Brain pericyte (primary cell): ENCODE measurements around the gene ENPP7.

Experiments used
- DNase-seq: peaks from one replicate; pipeline ENCODE4 v3.0.0-alpha.2; 2012; ENCODE audit warnings: low read depth, low spot score

Gene ENPP7, protein sequence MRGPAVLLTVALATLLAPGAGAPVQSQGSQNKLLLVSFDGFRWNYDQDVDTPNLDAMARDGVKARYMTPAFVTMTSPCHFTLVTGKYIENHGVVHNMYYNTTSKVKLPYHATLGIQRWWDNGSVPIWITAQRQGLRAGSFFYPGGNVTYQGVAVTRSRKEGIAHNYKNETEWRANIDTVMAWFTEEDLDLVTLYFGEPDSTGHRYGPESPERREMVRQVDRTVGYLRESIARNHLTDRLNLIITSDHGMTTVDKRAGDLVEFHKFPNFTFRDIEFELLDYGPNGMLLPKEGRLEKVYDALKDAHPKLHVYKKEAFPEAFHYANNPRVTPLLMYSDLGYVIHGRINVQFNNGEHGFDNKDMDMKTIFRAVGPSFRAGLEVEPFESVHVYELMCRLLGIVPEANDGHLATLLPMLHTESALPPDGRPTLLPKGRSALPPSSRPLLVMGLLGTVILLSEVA

DNA sequence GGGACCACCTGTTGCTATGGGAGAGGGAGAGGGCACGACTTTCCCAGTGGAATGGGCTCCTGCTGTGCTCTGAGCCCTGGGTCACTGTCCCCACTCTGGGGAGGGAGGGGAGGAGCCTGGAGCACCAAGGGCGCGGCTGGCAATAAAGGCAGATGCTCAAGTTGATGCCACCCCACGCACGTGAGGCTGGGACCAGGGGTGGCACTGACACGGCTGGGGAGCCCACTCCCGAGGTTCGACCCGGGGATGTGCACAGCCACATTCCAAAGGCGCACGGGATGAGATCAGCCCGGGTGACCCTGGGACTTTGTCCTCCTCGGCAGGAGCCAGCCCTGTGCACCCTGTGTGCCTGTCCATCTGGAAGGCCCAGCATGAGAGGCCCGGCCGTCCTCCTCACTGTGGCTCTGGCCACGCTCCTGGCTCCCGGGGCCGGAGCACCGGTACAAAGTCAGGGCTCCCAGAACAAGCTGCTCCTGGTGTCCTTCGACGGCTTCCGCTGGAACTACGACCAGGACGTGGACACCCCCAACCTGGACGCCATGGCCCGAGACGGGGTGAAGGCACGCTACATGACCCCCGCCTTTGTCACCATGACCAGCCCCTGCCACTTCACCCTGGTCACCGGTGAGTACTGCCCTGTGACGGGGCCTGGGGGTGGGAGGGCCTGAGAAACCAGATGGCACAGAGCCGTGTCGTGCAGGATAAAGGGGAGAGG lies at the start of gene ENPP7:
ENPP7 (plus strand) TSS at position 175 of the 715 bp plus-strand sequence; CDS start at position 372, 197 bp downstream.
- no peak for DNase-seq

DNA sequence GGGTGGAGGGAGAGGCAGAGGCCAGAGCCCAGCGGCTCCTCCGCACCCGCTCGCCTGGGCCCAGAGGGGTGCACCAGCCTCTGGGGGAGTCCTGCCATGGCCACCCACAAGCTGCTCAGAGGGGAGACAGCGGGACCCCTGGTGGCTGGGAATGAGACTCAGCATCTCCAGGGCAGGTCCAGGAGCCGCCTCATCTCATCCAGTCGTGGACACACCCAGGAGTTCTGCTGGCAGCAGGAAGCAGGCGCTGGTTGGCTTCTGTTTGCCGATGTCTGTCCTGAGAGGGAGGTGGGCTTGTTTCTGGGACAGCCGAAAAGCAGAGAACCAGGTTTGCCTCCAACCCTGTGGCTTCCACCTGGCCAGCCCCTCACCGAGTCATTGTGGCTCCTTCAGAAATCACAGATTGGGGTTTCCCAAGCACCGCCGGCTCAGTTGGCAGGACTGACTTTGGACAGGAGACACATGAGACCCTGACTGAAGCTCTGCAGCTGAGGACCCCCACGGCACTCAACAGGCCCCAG lies 49.6 kb upstream of the ENPP7 start:
- DNase-seq = no peak

DNA sequence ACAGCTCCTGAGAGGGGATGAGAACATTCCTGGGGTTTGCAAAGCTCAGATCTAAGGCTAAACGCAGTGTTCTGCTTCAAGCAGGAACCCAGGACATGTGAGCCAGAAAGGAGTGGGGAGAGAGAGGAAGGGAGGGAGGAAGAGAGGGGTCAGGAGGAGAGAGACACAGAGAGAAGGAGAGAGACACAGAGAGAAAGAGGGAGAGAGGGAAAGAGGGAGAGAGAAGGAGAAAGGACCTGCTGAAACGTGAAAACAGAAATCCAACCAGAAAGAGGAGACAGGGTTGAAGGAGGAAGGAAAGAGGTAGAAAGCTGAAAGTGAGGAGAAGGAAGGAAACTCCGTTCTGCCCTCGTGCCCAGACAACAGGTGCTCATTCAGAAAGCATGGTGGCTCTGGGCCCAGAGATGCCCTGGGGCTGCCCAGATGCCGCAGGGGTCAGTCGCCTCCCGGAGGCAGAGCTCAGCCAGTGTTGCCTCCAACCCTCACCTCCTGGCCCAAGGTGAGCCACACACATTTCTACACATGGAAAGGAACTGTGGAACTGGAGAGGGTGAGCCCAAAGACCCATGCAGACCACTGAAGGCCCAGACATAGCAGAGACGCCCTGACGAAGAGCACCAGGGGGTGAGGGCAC lies 49.0 kb upstream of the ENPP7 start:
- DNase-seq = no peak

DNA sequence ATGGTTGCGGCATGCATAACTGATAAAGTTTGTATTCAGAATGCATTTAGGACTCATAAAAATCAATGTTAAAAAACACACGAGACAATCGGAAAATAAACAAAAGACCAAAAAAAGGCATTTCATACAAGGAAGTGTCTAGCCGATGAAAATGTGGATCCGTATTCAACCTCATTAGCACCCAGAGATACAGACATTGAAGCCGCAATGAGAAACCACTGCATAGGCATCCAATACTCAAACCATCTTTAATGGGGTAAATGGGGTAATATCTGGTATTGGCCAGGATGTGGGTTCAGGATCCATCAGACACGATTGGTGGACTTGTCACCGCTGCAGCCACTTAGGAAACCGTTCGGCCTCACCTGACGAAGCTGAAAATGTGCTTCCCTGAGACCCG lies 47.4 kb upstream of the ENPP7 start:
- no peak for DNase-seq

DNA sequence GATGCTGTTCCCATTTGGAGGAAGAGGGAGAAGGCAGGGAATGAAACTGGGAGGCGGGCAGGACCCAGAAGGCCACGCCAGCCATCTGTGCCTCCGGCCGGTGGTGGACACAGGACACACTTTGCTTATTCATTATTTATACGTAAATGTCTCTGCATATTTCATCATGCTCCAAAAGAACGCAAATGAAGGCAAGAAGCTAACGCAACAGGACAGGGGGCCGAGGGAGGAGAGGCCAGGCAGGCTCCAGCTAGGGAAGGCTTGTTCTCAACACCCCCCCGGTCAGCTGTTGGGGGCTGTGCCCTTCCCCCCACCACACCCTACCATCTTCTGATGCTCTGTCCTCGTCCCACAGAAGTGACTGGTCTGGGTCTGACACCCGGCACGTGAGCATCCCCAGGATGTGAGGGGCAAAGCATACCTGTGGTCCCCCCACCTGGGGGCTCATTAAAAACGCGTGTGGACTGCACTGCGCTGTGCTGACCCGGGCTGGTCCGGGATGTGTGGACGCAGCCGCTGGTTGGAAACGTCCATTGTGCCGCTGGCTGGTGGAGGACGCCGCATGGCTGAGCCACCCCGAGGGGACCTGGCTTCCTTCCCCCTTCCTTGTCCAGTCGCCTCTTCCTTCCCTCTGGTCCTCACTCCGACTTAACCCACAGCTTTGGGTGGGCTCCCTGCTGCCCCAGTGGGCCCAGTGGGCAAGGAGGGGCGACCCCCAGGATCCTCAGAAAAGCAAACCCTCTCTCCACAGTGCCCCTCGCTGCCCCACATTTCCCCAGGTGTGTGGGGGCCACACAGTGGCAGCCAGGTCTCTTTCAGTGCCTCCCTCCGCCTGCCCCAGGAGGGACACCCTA lies 46.4 kb upstream of the ENPP7 start:
- DNase-seq = no peak

DNA sequence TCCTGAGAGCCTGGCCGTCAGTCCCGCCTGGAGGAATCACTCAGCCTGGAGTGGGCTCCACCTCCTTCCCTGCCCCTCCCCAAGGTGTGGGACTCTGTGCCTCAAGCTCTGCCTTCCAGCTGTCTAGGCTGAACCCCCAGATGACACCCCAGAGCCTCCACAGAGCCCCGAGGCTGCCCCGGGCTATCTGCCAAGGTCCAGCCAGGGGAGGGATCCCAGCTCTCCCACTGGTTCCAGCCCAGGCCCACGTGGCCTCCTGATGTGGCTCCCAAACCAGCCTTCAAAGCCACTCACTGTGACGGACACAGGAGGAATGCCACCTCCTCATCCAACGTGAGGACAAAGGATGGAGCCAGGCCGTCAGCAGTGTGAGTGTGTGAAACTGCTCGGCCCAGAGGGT lies 45.6 kb upstream of the ENPP7 start:
- no peak for DNase-seq

DNA sequence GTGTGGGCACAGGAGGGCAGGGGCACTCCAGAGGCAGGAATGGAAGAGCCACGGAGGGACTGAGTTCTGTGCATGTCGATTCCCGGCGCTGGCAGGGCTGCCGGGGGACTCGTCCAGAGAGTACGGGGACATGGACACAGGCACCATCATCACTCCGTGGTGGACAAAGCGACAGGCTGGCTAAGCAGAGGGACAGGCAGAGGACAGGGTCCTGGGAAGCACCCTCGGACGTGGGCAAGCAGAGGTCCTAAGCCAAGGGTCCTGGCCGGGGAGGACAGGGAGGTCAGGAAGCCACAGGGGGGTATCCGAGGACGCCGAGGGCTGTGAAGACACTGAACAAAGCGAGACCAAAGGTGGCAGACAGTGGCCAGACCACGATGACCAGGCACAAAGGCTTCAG lies 44.3 kb upstream of the ENPP7 start:
- no peak for DNase-seq

DNA sequence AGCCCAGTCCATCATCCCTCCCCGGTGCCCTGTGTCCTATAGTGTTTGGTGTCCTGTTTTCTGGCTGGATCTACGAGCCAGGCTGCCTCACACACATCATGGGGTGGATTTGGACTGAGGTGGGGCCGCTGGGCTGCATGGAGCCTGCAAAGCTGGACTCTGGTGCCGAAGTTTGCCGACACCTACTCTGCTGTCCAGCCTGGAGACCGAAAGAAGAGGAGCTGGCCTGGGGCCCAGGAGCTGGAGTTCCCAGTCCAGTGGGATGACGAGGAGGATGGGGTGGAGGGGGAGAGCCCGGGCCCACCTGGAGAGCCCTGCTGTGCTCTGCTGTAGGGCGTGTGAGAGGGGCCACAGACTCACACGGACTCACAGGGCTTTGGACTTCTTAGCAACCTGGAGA lies 40.3 kb upstream of the ENPP7 start:
- DNase-seq = no peak

DNA sequence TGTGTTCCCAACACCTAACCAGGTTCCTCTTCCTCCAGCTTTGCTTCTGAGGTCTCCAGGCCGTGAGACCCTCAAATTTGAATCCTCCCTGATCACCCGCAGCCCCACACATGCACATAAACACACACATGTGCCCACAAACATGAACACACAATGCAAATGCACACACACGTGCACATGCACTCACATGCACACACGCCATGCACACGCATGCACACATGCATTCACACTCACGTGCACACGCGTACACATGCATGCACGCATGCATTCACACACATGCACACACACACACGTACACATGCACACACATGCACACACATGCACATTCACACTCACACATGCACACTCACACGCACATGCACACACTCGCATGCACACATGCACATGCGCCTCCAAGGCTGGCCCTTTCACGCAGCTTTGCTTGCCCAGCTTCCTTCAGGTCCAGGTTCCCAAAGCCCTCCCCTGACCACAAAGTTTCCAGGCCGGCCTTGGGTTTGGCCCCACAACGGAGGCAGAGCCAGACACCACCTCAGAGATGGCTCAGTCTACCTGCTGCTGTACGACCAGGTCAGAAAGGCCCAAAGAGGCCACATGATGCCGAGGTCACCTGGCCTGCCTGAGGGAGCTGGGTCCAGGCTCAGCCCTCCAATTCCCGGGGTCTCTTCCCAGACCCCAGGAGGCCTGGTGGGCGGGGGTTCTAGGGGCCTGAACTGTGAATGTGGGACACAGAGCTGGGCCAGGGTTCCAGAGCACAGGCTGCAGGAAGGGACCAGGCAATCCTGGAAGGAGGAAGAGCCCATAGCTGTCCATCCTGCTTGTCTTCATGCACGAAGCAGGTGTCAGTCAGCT lies 39.5 kb upstream of the ENPP7 start:
- DNase-seq = no peak

DNA sequence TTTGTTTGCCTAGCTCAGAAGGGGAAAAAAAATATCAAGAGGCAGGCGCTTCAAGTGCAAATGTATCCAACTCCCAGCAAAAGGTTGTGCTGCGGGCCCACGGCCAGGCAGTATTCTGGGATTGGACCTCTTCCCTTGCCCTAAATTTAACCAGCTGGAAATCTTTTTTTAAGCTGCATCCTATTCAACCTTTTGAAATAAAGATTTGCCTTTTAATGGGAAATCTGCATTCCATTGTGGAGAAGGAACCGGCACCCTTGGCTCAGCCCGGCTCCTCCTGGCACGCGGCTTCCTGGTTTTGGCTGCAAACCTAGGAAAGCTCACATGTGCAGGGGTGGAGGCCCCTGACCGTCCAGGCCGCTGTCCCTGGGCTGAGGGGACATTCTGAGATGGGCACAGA lies 38.8 kb upstream of the ENPP7 start:
- no peak for DNase-seq

DNA sequence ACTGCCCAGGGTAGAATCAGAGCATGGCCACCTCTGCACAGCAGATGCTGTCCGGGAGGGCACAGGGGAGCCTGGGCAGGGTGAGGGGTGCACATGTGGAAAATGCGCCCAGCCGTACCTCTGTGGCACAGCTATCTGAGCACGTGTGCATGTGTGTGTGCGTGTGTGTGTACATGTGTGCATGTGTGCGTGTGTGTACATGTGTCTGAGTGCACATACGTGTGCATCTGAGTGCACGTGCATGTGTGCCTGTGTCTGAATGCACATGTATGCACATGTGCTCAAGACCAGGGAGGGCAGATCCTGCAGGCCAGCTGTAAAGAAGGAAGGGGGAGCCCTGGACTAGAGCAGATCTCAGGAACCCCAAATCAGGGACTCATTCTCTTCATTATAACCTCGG lies 37.3 kb upstream of the ENPP7 start:
- no peak for DNase-seq

DNA sequence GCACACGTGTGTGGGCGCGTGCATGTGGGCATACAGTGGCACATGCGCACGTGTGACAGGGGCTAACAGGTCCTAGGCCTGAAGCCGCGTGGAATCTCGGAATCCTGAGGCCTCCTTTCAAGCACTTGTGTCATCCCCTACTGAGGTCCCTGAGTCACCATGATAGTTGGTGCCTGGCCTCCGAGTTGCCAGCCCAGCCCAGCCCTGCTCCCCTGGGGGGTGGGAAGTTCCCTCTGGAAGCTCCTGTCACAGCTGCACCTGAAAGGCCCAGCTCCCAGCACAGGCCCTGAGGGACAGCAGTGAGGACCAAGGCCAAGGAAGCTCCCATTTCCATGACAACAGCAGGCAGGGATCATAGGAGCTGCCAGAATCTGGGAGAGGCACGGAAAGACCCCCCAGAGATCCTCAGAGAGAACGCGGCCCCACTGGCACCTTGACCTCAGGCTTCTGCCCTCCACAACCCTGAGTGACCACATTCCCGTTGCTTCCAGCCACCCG lies 35.4 kb upstream of the ENPP7 start:
- no peak for DNase-seq

DNA sequence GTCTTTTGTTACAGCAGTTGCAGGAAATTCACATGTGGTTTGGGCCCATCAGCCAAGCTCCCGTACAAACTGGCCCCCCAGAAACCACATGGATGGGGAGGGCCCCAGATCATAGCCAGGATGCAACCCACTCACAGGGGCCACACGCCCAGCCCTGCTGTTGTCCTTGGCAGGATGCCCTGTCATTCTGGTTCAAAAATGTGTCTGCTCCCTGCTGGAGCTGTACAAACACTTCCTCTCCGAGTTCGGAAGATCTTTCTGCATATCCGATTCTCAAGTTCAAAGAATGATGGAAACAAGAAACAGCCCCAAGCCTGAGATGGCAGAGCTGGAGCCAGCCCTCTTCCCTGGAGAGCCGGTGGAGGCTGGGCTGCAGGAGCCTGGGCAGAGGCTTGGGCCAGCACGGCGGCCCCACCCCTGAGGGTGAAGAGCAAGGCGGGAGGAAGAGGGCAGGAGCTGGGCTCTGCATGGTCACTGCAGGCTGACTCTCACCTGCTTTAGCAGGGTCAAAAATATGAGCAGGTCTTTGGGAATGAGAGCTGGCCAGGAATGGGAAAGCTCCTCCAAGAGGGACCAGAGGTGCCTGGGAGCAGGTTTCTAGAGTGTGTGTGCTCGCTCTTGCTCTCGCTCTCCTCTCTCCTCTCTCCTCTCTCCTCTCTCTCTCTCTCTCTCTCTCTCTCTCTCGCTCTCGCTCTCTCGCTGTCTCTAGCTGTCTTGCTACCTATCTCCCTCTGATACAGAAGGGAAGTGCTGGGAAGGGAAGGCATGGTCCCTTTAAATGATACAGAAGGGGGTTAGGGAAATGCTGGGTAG lies 34.7 kb upstream of the ENPP7 start:
- DNase-seq = no peak

DNA sequence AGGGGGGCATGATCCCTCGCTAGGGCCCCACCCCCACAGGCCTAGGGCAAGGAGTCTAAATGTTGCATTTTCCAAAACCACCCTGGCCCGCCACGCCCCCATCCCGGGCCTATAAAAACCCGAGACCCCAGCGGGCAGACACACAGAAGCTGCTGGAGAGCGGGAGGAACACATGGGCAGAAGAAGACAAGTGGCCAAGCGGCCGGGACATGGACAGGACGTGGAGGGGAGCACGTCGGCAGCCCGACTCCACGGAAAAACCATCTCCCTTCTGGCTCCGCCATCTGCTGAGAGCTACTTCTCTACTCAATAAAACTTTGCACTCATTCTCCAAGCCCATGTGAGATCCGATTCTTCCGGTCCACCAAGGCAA lies 34.1 kb upstream of the ENPP7 start:
- no peak for DNase-seq

DNA sequence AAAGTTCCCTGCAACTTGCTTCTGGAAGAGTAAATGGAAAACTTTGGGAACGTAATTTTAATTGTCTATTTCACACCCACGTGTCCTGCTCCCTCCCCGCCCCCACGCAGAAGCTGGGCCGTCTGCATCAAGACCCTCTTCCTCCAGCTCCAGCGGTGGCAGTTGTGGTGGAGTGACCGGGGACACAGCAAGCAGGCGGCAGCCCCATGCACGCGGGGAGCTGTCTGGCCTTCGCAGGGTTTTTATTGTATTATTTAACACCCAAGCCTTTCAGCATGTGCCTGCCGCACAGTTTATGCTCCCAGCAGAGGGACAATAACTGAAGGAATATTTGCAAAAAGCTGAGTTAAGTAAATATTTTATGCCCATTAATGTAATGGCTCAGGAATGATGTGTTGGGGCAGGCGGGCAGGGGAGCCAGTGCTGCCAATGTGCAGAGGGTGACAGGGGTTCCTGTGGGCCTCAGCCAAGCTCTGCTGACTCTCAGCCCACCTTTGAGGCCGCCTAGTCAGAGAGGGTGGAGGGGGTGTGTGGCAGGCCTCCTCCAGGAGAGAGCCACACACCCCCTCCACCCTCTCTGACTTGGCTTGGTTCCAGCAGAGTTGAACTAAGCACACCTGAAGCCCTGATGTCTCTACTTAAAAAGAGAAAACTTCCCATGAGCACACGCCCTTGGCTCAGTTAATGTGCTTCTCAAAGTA lies 32.4 kb upstream of the ENPP7 start:
- DNase-seq = no peak

DNA sequence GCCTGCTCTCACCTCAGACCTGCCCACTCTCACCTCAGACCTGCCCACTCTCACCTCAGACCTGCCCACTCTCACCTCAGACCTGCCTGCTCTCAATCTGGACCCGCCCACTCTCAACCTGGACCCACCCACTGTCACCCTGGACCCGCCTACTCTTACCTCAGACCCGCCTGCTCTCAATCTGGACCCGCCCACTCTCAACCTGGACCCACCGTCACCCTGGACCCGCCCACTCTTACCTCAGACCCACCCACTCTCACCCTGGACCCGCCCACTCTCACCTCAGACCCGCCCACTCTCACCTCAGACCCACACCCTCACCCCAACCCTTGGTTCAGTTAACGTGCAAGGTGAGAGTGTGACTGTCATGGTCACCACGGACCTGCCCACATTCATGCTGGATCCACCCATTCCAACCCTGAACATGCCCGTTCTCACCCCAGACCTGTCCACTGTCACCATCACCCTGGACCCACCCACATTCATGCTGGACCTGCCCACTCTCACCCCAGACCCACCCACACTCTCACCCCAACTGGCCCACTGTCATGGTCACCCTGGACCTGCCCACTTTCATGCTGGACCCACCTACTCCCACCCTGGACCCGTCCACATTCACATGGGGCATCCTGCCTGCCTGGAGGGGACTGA lies 31.2 kb upstream of the ENPP7 start:
- DNase-seq = no peak

DNA sequence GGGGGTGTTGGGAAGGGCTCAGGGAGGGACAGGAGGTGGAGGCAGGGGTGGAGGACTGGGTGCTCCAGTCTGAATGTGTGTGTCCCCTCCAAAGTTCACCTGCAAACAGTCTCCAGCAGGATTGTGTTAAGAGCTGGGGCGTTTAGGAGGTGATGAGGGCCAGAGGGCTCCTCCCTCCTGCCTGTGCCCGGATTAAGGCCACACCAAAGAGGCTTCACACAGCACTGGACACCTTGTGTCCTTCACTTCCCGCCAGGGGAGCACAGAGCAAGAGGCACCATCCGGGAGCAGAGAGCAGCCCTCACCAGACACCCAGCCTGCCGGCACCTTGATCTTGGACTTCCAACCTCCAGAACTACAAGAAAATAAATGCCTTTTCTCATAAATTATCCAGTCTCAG lies 30.2 kb upstream of the ENPP7 start:
- no peak for DNase-seq

DNA sequence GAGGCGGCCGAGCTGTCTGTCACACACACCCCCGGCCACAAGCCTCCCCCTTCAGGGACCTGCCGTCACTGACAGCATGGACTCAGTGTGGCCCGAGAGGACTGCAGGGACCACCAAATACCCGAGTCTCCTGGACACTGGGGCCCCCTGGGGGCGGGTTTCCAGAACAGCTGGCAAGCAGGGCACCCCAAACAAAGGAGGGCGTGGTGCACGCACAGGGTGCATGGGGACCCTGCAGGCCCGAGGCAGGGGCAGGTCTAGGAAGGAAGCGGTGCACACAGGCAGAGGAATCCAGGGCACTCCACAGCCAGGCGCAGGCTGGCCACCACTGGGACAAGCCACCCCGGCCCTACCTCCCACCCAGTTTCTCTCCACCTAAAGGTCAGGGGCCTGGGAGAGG lies 28.7 kb upstream of the ENPP7 start:
- no peak for DNase-seq
